ENCODE data around the gene DGAT2. TPM values are rescaled to one million over a fixed set of nuclear protein-coding genes. Genes with fewer than 3 reads are reported as not detected.

The DGAT2 gene
- total RNA-seq, 1 experiment from 2014 or later: 75.8 TPM

GRCh38 chr11:75826461-75827230, 58.1 kb downstream of the DGAT2 start:
- H3K4me1 Mint-ChIP-seq (ENCODE audit: low read depth, unreplicated experiment): peaks cover 18% of the 10 kb centered on the region
- TF ChIP-seq CTCF (IDR thresholded peaks at IDR 0.05; ENCODE audit: insufficient read depth in 1 of 2, low read depth in 1 of 2, low read length in 1 of 2, severe bottlenecking in 1 of 2, unreplicated experiment in 1 of 2): no peak
- BruUV-seq (replicated peaks): no TSS peak
- peak overlapping the region; percentile 19 for H3K27ac Mint-ChIP-seq (ENCODE audit: unreplicated experiment)
- intact Hi-C loops (cut with micrococcal nuclease; ENCODE audit: unreplicated experiment): no loop called here
- ChIA-PET CTCF (interaction anchor here (0.6 to 0.7 kb wide), 3 partner anchors 301 to 1204 kb away, joined by 3 to 5 read pairs (median 4); partner anchors contain the start of gene GDPD5), POLR2A (no interaction called here)
- Histone ChIP-seq H3K36me3 (ENCODE audit: control insufficient read depth, insufficient read depth, low read length) (peaks cover 2% of the 10 kb centered on the region), H3K4me3 (ENCODE audit: low read depth, low read length) (no peak overlapping the region), H3K4me1 (peaks cover 8% of the 10 kb centered on the region; the same call in 1 of the 2 replicates), H3K9me3 (no peaks in the 10 kb centered on the region), H3K27me3 (replicated peaks; ENCODE audit: control insufficient read depth, insufficient read depth, low read length) (no peaks in the 10 kb centered on the region)
- H3K9me3 Mint-ChIP-seq (ENCODE audit: unreplicated experiment): no peaks in the 10 kb centered on the region
- H3K36me3 Mint-ChIP-seq (ENCODE audit: insufficient read depth, unreplicated experiment): peaks cover 26% of the 10 kb centered on the region
- no peak overlapping the region for H3K4me3 Mint-ChIP-seq (ENCODE audit: unreplicated experiment)
- no peaks in the 10 kb centered on the region for H3K27me3 Mint-ChIP-seq (ENCODE audit: insufficient read depth, unreplicated experiment)
- DNase-seq: no peak

- Mint-ChIP-seq H3K27ac (ENCODE audit: unreplicated experiment) (no peak overlapping the region), H3K36me3 (ENCODE audit: insufficient read depth, unreplicated experiment) (peaks cover 16% of the 10 kb centered on the region), H3K9me3 (ENCODE audit: unreplicated experiment) (no peaks in the 10 kb centered on the region), H3K4me1 (ENCODE audit: low read depth, unreplicated experiment) (peaks cover 11% of the 10 kb centered on the region), H3K4me3 (ENCODE audit: unreplicated experiment) (no peak overlapping the region), H3K27me3 (ENCODE audit: insufficient read depth, unreplicated experiment) (no peaks in the 10 kb centered on the region)
- Histone ChIP-seq H3K4me3 (ENCODE audit: low read depth, low read length) (no peak overlapping the region), H3K27me3 (replicated peaks; ENCODE audit: control insufficient read depth, insufficient read depth, low read length) (no peaks in the 10 kb centered on the region), H3K9me3 (no peaks in the 10 kb centered on the region), H3K4me1 (peaks cover 8% of the 10 kb centered on the region; the same call in 1 of the 2 replicates), H3K36me3 (ENCODE audit: control insufficient read depth, insufficient read depth, low read length) (no peaks in the 10 kb centered on the region; the same call in 1 of the 2 replicates)
- POLR2A ChIA-PET: no interaction called here
- intact Hi-C loops (cut with micrococcal nuclease; ENCODE audit: unreplicated experiment): no loop called here
- CTCF ChIA-PET: interaction anchor here (0.6 kb wide), 1 partner anchor 302 kb away, joined by 3 read pairs; the partner anchor contains the start of gene GDPD5
- TF ChIP-seq CTCF (IDR thresholded peaks at IDR 0.05; ENCODE audit: insufficient read depth in 1 of 2, low read depth in 1 of 2, low read length in 1 of 2, severe bottlenecking in 1 of 2, unreplicated experiment in 1 of 2): no peak
- no peak for DNase-seq
- no TSS peak for BruUV-seq (replicated peaks)
Observed at GRCh38 chr11:75827562-75827961, 59.0 kb downstream of the DGAT2 start.

GRCh38 chr11:75831915-75832502, 63.4 kb downstream of the DGAT2 start:
- no peaks in the 10 kb centered on the region; the same call in 1 of the 2 replicates for H3K36me3 ChIP-seq (ENCODE audit: control insufficient read depth, insufficient read depth, low read length)
- POLR2A ChIA-PET: interaction anchor here (0.6 kb wide), 1 partner anchor 398 kb away, joined by 3 read pairs; no protein-coding TSS in a partner anchor
- H3K4me3 ChIP-seq (ENCODE audit: low read depth, low read length): no peak overlapping the region
- no peaks in the 10 kb centered on the region for H3K4me1 ChIP-seq
- Mint-ChIP-seq H3K27me3 (ENCODE audit: insufficient read depth, unreplicated experiment) (no peaks in the 10 kb centered on the region), H3K27ac (ENCODE audit: unreplicated experiment) (no peak overlapping the region), H3K4me1 (ENCODE audit: low read depth, unreplicated experiment) (peaks cover 2% of the 10 kb centered on the region), H3K9me3 (ENCODE audit: unreplicated experiment) (no peaks in the 10 kb centered on the region), H3K4me3 (ENCODE audit: unreplicated experiment) (no peak overlapping the region), H3K36me3 (ENCODE audit: insufficient read depth, unreplicated experiment) (no peaks in the 10 kb centered on the region)
- H3K9me3 ChIP-seq: no peaks in the 10 kb centered on the region
- H3K27me3 ChIP-seq (replicated peaks; ENCODE audit: control insufficient read depth, insufficient read depth, low read length): no peaks in the 10 kb centered on the region
- no peak for TF ChIP-seq CTCF (IDR thresholded peaks at IDR 0.05; ENCODE audit: insufficient read depth in 1 of 2, low read depth in 1 of 2, low read length in 1 of 2, severe bottlenecking in 1 of 2, unreplicated experiment in 1 of 2)
- no peak for DNase-seq
- intact Hi-C loops (cut with micrococcal nuclease; ENCODE audit: unreplicated experiment): no loop called here
- CTCF ChIA-PET: interaction anchor here (0.6 kb wide), 1 partner anchor 26 kb away, joined by 5 read pairs; no protein-coding TSS in a partner anchor
- BruUV-seq (replicated peaks): no TSS peak

Data from Caco-2 (cell line).